K562 (cell line): ENCODE results near the gene LMTK2. TPM values are rescaled to one million over a fixed set of nuclear protein-coding genes. Genes with fewer than 3 reads are reported as not detected.

Experiments used
- ATAC-seq: fragments of 200-7000 bp; cut with Tn5 transposase; 3 replicates; pipeline ENCODE4 v1.9.1; 2020; ENCODE audit warnings: moderate library complexity
- BruUV-seq: library from RNA; stranded (reverse); fragments of 400-500 nt; replicated peaks from 2 replicates; lab custom pipeline; 2021; lab: Mats Ljungman, UMichigan
- CTCF ChIA-PET: fragments of 300-600 bp; formaldehyde crosslinking; extraction: SDS; loops from one replicate; lab custom pipeline; 2021; ENCODE audit warnings: low intra/inter-chr PET ratio; lab: Yijun Ruan, JAX
- POLR2A ChIA-PET: fragments of 300-600, 350-650 bp; sonication (Branson Sonifier 250); formaldehyde crosslinking; extraction: SDS; loops from one replicate; lab custom pipeline; 2021; ENCODE audit warnings: antibody characterized with exemption, inconsistent platforms; lab: Yijun Ruan, JAX
- DNase-seq, 4 experiments: peaks; one replicate each; pipeline versions ENCODE4 v3.0.0 to v3.0.0-alpha.2; 2011 to 2018; ENCODE audit warnings: low spot score in 3 of 4, mixed read lengths in 3 of 4; ENCODE audit errors: extremely low read depth in 1 of 4
- FAIRE-seq: peaks from 2 replicates; lab custom pipeline; 2011; peaks lifted over from hg19 to GRCh38; lab: Jason Lieb, UNC
- H2AFZ ChIP-seq: 2 replicates; pipeline ENCODE4 v1.6.0; 2011; ENCODE audit warnings: low read depth, low read length, control low read depth, inconsistent platforms
- H3K27ac ChIP-seq: fragments of 200-600 bp; 3 replicates; pipeline ENCODE4 v1.8.0; 2011; ENCODE audit warnings: low read depth, mild to moderate bottlenecking, control low read depth, inconsistent platforms, low read length, moderate library complexity, mixed read lengths; ENCODE audit errors: extremely low read depth
- H3K27me3 ChIP-seq, 2 experiments: fragments of 300-600 bp in 1 of 2; 2 replicates in 1 of 2; 3 replicates in 1 of 2; pipeline versions ENCODE4 v1.6.0 to v1.8.0; 2011; ENCODE audit warnings: inconsistent platforms in 2 of 2, low read length in 2 of 2, mild to moderate bottlenecking in 1 of 2, mixed read lengths in 1 of 2, moderate library complexity in 1 of 2; ENCODE audit not compliant: control insufficient read depth in 2 of 2, insufficient read depth in 2 of 2
- H3K36me3 ChIP-seq: fragments of 300-600 bp; 3 replicates; pipeline ENCODE4 v1.8.0; 2011; ENCODE audit warnings: mild to moderate bottlenecking, low read length, inconsistent platforms; ENCODE audit not compliant: control insufficient read depth, insufficient read depth
- H3K4me1 ChIP-seq, 2 experiments: fragments of 200-600 bp in 1 of 2; replicated peaks in 1 of 2; 2 replicates in 1 of 2; 3 replicates in 1 of 2; pipeline versions ENCODE4 v1.5.1 to v1.8.0; 2011; ENCODE audit warnings: inconsistent platforms in 2 of 2, low read length in 2 of 2, mild to moderate bottlenecking in 1 of 2, mixed read lengths in 1 of 2, moderate library complexity in 1 of 2; ENCODE audit not compliant: control insufficient read depth in 2 of 2, insufficient read depth in 2 of 2
- H3K4me2 ChIP-seq: 2 replicates; pipeline ENCODE4 v1.6.1; 2011; ENCODE audit warnings: low read length, control low read depth, inconsistent platforms, mixed read lengths; ENCODE audit not compliant: insufficient read depth
- H3K4me3 ChIP-seq: fragments of 200-600 bp; sonication (generic), shearing (Covaris generic); 2 replicates; pipeline ENCODE4 v1.5.1; 2016; ENCODE audit warnings: control low read depth, inconsistent platforms
- H3K79me2 ChIP-seq: fragments of 200-600 bp; 3 replicates; pipeline ENCODE4 v1.8.0; 2011; ENCODE audit warnings: low read length, inconsistent platforms; ENCODE audit not compliant: control insufficient read depth, insufficient read depth
- H3K9ac ChIP-seq, 2 experiments: 2 replicates each; pipeline versions ENCODE4 v1.6.0 to v1.6.1; 2011; ENCODE audit warnings: low read depth in 2 of 2, low read length in 2 of 2, control low read depth in 1 of 2, inconsistent platforms in 1 of 2, mild to moderate bottlenecking in 1 of 2, mixed read lengths in 1 of 2; ENCODE audit not compliant: insufficient read depth in 1 of 2
- H3K9me1 ChIP-seq: one replicate; pipeline ENCODE4 v1.6.0; 2011; ENCODE audit warnings: inconsistent platforms, mild to moderate bottlenecking, low read length, moderate library complexity; ENCODE audit not compliant: control insufficient read depth, insufficient read depth
- H3K9me3 ChIP-seq: replicated peaks from 2 replicates; pipeline ENCODE4 v1.5.1; 2011; ENCODE audit warnings: low read depth, low read length, inconsistent platforms; ENCODE audit not compliant: control insufficient read depth, insufficient read depth
- H4K20me1 ChIP-seq: replicated peaks from 2 replicates; pipeline ENCODE4 v1.6.1; 2011; ENCODE audit warnings: low read length, inconsistent platforms, mixed read lengths; ENCODE audit not compliant: control insufficient read depth, insufficient read depth
- ZFP36 ChIP-seq: fragments of 150-350 bp; IDR thresholded peaks from 2 replicates; pipeline ENCODE4 v1.6.1; 2018; ENCODE audit warnings: low read length, low read depth; ENCODE audit not compliant: partially characterized antibody
- ZNF316 ChIP-seq: fragments of 450-650 bp; IDR thresholded peaks from 2 replicates; pipeline ENCODE4 v1.6.1; 2016
- ZNF589 ChIP-seq: fragments of 200-800 bp; sonication (Bioruptor generic); IDR thresholded peaks from 2 replicates; pipeline ENCODE4 v1.6.1; 2016; ENCODE audit warnings: low read depth, missing genetic modification characterization, missing compliant biosample characterization
- WGBS: fragments of 100-300 bp; shearing (Covaris generic); methylation state at CpG from one replicate; pipeline ENCODE4 v1.1.6; 2016; ENCODE audit warnings: low coverage, mixed read lengths; ENCODE audit not compliant: insufficient coverage; ENCODE audit errors: missing lambda C conversion rate; 5-methylcytosine and 5-hydroxymethylcytosine counted together
- in situ Hi-C: fragments of 300-500 bp; cut with MboI; formaldehyde crosslinking; loops from 4 replicates; pipeline ENCODE4 v1.15.0; 2018; ENCODE audit warnings: inconsistent platforms, mixed read lengths
- intact Hi-C: fragments of 100-400 bp; cut with micrococcal nuclease; formaldehyde crosslinking; loops from 2 replicates; pipeline ENCODE4 v1.14.2; 2022
- polyA plus RNA-seq, 8 experiments: library from polyadenylated mRNA; depleted of rRNA in 4 of 8; stranded (reverse) in 5 of 8; unstranded in 3 of 8; fragments of >200 nt; fragmentation: Nextera tagmentation in 2 of 8; fragmentation: Illumina TruSeq in 1 of 8; extraction: Ambion mirVana in 2 of 8; extraction: Trizol in 1 of 8; gene quantifications; 2 replicates each; pipeline versions ENCODE4 v1.2.1 to v1.2.3, GENCODE V29; 2011 to 2014; ENCODE audit warnings: inconsistent platforms in 1 of 8, missing spikeins in 1 of 8
- total RNA-seq, 7 experiments: library from RNA; depleted of rRNA in 6 of 7; stranded (reverse); fragments of >200 nt in 6 of 7; fragmentation: Illumina TruSeq in 2 of 7; extraction: Trizol in 2 of 7; gene quantifications; 2 replicates each; pipeline versions ENCODE4 v1.2.1 to v1.2.3, GENCODE V29; 2011 to 2021; ENCODE audit warnings: low replicate concordance in 1 of 7
- TF ChIP-seq, protein P1 (sequence below): sonication (generic); formaldehyde crosslinking; IDR thresholded peaks from 2 replicates; pipeline ENCODE4 v1.8.1; 2022; ENCODE audit warnings: missing genetic modification reagents

The LMTK2 gene
- total and polyA plus RNA-seq, 9 of the 15 experiments (the other 6 are each of a cell fraction or from before 2014, with no cell fraction given) = 0.78 to 16.4 (median 6.3) TPM

DNA sequence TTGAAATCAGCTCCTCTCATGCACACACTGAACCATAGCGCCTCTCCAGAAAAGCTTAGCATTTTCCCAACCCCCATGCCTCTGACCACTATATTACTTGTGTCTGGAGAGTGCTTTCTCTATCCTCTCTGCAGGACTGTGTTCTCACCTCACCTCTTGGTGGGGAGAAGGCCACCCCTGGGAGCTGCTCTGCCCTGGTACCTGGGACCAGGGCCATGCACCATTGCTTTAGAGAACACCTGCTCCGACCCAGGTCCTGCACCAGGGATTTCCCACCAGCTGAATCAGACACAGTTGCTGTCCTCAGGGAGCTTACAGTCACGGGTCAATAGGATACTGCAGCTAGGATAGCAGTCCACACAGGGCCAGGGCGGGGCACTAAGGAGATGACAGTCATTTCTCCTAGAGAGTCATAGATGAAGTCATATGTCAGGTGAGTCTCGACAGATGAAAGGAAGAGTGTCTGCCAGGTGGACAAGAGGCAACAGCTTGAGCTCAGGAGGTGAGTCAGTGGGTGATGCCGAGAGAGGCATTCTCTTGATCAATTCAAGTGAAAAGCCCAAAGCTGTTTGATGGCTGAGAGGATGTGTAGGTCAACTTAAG is 619 bp upstream of the LMTK2 start:
- Histone ChIP-seq H3K9me3 (no peaks in the 10 kb centered on the region), H3K36me3 (no peaks in the 10 kb centered on the region), H3K4me1 (peaks cover 11 to 15% of the 10 kb centered on the region in 2 experiments), H3K27me3 (peaks cover 0 to 3% of the 10 kb centered on the region in 2 experiments; a peak in 1 of 5 replicates), H3K79me2 (peaks cover 44% of the 10 kb centered on the region), H3K9me1 (no peaks in the 10 kb centered on the region), H4K20me1 (peaks cover 17% of the 10 kb centered on the region), H3K4me3 (no peak overlapping the region), H2AFZ (peak overlapping the region; percentile 64; the same call in 1 of the 2 replicates), H3K9ac (no peak overlapping the region), H3K4me2 (no peak overlapping the region), H3K27ac (no peak overlapping the region)
- WGBS = 8% methylated on average over 6 of the region's 6 CpGs
- intact Hi-C loops = loop anchor here (1.0 to 2.0 kb wide), 2 partner anchors 27 to 60 kb away; no protein-coding TSS in a partner anchor
- FAIRE-seq (no peak), DNase-seq (no peak), ATAC-seq (no peak)
- POLR2A ChIA-PET = interaction anchor here (0.6 kb wide), 2 partner anchors 28 to 32 kb away, joined by 3 read pairs; no protein-coding TSS in a partner anchor
- in situ Hi-C loops = no loop called here
- CTCF ChIA-PET = interaction anchor here (0.7 to 1.5 kb wide), 2 partner anchors 63 to 638 kb away, joined by 5 to 10 read pairs; no protein-coding TSS in a partner anchor
- BruUV-seq = no TSS peak
- TF ChIP-seq ZFP36 (no peak), ZNF316 (peak; percentile 18; the same call in 1 of the 2 replicates), ZNF589 (CRISPR knock-in tag) (no peak)
- TF ChIP-seq, protein P1, sequence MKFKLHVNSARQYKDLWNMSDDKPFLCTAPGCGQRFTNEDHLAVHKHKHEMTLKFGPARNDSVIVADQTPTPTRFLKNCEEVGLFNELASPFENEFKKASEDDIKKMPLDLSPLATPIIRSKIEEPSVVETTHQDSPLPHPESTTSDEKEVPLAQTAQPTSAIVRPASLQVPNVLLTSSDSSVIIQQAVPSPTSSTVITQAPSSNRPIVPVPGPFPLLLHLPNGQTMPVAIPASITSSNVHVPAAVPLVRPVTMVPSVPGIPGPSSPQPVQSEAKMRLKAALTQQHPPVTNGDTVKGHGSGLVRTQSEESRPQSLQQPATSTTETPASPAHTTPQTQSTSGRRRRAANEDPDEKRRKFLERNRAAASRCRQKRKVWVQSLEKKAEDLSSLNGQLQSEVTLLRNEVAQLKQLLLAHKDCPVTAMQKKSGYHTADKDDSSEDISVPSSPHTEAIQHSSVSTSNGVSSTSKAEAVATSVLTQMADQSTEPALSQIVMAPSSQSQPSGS (CRISPR knock-in tag) = no peak
